NCI-H2107 treated with DMSO at 0.1 percent for 48 hours (cell line): ENCODE data around the gene SORL1.
"Not testable (repeated sequence)": the region's sequence is repeated elsewhere in the genome, so short reads cannot be mapped to it uniquely, and the experiment has no call there.

ENCODE experiments used
- DNase-seq: peaks from one replicate; lab custom pipeline; 2025; ENCODE audit not compliant: unreplicated experiment; lab: John Stamatoyannopoulos, UW

Gene SORL1

GRCh38 chr11:121474680-121475079 lies 22.6 kb downstream of the SORL1 start:
- DNase-seq, result no peak

DNA sequence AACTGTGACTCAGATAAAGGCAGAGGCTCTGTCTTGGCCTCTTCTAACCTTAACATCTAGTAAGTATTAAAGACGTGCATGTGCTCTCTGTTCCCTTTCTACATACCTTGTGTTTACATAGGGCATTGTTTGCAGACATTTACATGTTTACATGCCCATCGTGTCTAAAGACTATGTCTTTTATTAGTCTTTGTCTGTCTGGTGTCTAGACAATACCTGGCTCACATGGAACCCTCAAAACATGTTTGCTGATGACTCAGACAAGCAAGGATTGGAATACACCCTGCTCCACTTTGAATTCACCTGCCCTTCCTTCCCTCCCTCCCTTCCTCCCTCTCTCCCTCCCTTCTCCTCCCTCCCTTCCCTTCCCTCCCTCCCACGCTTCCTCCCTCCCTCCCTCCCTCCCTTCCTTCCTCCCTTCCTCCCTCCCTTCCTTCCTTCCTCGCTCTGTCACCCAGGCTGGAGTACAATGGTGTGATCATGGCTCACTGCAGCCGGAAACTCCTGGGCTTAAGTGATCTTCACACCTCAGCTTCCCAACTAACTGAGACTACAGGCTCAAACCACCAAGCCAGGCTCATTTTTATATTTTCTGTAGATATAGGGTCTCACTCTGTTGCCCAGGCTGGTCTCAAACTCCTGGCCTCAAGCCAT lies 24.4 kb downstream of the SORL1 start:
- DNase-seq, result no peak

DNA sequence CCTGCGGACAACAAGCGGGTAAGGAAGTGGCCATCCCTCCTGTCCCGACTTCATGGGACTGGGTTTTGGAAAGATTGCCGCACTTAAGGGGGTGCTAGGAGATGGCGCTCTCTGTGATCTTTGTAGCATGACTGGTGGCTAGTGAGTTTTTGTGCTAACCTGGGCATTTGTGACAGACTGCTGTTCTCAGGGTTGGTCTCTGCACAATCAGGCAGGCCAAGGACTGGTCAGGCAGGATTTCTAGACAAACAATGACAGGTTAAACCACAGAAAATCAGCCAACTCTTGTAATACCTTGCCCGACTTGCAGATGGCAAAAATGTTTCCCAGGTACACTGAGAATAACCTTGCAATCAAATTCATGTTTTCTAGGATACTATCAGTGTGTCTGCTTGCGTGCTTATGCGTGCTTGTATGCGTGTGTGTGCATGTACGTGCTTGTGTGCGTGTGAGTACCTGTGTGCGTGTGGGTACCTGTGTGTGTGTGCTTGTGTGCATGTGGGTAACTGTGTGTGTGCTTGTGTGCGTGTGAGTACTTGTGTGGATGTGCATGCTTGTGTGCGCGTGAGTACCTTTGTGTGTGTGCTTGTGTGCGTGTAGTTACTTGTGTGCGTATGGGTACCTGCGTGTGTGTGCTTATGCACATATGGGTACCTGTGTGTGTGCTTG lies 26.2 kb downstream of the SORL1 start:
- DNase-seq, result no peak

GRCh38 chr11:121478895-121479697 lies 27.0 kb downstream of the SORL1 start:
- DNase-seq, result no peak

- peak; percentile 17 for DNase-seq
These were observed 27.7 kb downstream of the SORL1 start for GRCh38 chr11:121479698-121480238.

DNA sequence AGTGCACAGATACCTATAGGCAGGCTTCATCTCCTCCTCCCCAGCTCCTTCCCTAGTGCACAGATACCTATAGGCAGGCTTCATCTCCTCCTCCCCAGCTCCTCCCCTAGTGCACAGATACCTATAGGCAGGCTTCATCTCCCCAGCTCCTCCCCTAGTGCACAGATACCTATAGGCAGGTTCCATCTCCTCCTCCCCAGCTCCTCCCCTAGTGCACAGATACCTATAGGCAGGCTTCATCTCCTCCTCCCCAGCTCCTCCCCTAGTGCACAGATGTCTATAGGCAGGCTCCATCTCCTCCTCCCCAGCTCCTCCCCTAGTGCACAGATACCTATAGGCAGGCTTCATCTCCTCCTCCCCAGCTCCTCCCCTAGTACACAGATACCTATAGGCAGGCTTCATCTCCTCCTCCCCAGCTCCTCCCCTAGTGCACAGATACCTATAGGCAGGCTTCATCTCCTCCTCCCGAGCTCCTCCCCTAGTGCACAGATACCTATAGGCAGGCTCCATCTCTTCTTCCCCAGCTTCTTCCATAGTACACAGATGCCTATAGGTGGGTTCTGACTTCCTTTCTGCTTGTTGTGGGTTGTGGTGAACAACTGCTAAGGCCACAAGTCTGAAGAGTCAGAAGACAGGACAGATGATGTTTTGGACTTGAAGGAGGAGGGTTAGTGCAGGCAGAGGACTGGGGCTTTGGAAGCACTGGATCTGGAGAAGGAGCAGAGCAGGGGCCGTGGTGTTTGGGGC lies 29.5 kb downstream of the SORL1 start:
- DNase-seq, result not testable (repeated sequence)

GRCh38 chr11:121482231-121483129 lies 30.4 kb downstream of the SORL1 start:
- DNase-seq, result no peak

GRCh38 chr11:121483805-121484480 lies 31.8 kb downstream of the SORL1 start:
- DNase-seq, result no peak

DNA sequence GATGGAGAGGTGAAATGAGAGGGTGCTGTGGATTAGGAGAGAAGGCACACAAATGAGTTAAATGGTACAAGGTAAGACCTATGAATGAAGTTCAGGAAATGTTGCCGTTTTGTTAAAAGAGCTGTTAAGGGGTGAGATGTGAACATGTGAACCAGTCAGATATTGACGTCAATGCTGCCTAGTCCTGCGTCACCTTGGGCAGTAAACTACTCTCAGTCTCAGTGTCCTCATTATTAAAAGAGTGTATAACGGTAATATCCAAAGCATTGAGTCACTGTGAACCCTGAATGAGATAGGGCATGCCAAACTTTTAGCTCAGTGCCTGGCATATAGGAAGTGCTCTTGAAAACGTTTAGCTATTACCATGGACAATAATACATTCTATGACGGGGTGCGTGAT lies 33.1 kb downstream of the SORL1 start:
- no peak for DNase-seq

- DNase-seq, result no peak
These were observed 33.9 kb downstream of the SORL1 start for GRCh38 chr11:121486054-121486453.

- DNase-seq, result peak; percentile 29
These were observed 35.1 kb downstream of the SORL1 start for GRCh38 chr11:121487191-121487590.

GRCh38 chr11:121488170-121488569 lies 36.1 kb downstream of the SORL1 start:
- no peak for DNase-seq

- DNase-seq, result no peak
These were observed 36.5 kb downstream of the SORL1 start for GRCh38 chr11:121488641-121489040.

DNA sequence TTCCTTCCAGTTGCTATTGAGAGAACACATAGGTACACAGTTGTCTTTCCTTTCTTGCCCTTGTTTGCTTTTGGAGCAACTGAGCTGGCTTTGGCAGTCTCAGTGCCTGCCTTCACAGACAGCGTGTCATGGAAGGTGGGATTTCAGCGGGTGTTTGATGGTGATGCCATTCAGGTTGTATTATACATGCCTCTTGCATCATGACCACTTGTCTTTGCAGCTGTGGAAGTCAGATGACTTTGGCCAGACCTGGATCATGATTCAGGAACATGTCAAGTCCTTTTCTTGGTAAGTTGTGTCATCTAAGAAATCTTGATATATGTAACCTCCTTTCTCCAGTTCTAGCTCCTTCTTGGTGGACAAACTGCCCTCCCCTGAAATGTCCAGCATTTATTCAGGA lies 37.7 kb downstream of the SORL1 start:
- DNase-seq, result no peak

DNA sequence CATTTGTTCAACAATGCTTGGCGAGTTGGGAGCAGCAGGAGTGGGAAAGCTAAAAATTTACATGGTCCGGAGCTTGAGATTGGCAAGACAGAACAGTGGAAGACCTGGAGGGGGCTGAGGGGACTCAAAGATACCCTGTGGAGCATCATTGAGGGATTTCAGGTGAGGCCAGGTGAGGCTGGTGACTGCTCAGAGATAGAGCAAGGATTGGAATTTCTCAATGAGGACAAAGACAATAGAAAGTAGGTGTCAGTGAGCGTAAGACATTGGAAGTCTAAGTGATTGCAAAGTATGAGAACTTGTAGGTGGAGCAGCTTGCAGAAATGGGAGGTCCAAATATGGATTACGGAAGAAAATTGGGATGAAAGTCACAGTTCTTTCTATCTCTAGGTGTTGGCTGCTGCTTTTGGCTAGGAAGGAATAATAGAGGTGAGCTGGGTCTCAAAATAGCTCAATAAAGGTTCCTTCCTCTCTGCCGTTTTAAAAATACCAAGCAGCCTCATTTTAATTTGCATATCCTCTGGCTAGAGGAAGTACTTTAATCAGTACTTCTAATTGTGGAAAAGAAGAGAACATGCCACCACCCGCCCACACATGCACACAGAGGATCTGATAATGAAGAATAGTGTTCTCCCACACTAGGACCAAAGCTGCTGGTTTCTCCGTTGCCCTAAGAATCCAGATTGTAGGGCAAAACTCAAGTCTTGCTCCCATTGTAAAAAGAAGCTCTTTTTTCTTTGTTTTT lies 42.4 kb downstream of the SORL1 start:
- DNase-seq, result no peak

- no peak for DNase-seq
These were observed 45.3 kb downstream of the SORL1 start for GRCh38 chr11:121497176-121497998.

GRCh38 chr11:121499405-121499804 lies 47.3 kb downstream of the SORL1 start:
- DNase-seq, result no peak

DNA sequence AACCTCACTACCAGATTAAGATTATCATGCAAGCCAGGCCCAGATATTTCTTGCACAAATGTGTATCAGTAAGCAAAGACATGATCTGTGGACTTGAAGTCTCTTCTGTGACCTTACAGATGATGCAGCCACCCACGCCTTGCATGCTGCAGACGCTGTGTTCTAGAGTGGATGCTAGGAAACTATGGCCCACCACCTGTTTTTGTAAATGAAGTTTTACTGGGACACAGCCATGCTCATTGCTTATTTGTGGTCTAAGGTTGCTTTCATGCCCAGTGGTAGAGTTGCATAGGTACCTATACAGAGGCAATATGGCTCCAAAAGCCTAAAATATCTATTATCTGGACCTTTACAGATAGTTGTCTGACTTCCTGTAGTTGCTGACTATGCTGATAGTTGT lies 48.2 kb downstream of the SORL1 start:
- no peak for DNase-seq
